WTC11 (cell line): Measurements from ENCODE around the gene TAPT1. TPM values are rescaled to one million over a fixed set of nuclear protein-coding genes. Genes with fewer than 3 reads are reported as not detected.

Experiments
- ATAC-seq: fragments of 200-7000 bp; cut with Tn5 transposase; 2 replicates; pipeline ENCODE4 v1.10.0; 2021; ENCODE audit warnings: mild to moderate bottlenecking, moderate library complexity
- CTCF ChIA-PET: fragments of 300-600 bp; sonication (Branson Sonifier 250); formaldehyde crosslinking; loops from one replicate; lab custom pipeline; 2021; ENCODE audit warnings: antibody characterized with exemption; lab: Charles Lee
- POLR2A ChIA-PET: fragments of 350-600 bp; sonication (Branson Sonifier 250); formaldehyde crosslinking; loops from one replicate; lab custom pipeline; 2021; ENCODE audit warnings: antibody characterized with exemption; lab: Charles Lee
- DNase-seq: peaks from one replicate; pipeline ENCODE4 v3.0.0; 2021; ENCODE audit warnings: low spot score
- H3K27ac Mint-ChIP-seq: 2 replicates; pipeline ENCODE4 v1.8.0; 2021; ENCODE audit warnings: mixed read lengths
- H3K27me3 Mint-ChIP-seq: 2 replicates; pipeline ENCODE4 v1.8.0; 2021; ENCODE audit warnings: low read depth, mild to moderate bottlenecking, moderate library complexity, mixed read lengths
- H3K36me3 Mint-ChIP-seq: 2 replicates; pipeline ENCODE4 v1.8.0; 2021; ENCODE audit warnings: mixed read lengths
- H3K4me1 Mint-ChIP-seq: 2 replicates; pipeline ENCODE4 v1.8.0; 2022; ENCODE audit warnings: mixed read lengths
- H3K4me3 Mint-ChIP-seq: 2 replicates; pipeline ENCODE4 v1.8.0; 2021; ENCODE audit warnings: mild to moderate bottlenecking, moderate library complexity, mixed read lengths
- H3K9me3 Mint-ChIP-seq: 2 replicates; pipeline ENCODE4 v1.8.0; 2021; ENCODE audit warnings: mixed read lengths
- CDX4 ChIP-seq: fragments of 250-450 bp; sonication (Bioruptor Pico); IDR thresholded peaks from 2 replicates; pipeline ENCODE4 v1.9.0; 2021; ENCODE audit warnings: moderate library complexity, mild to moderate bottlenecking, inconsistent platforms, borderline replicate concordance
- CREB1 ChIP-seq: sonication (generic); formaldehyde crosslinking; IDR thresholded peaks from 2 replicates; pipeline ENCODE4 v1.8.0; 2023; ENCODE audit warnings: mild to moderate bottlenecking, missing genetic modification reagents
- CREM ChIP-seq: sonication (generic); formaldehyde crosslinking; IDR thresholded peaks from 2 replicates; pipeline ENCODE4 v1.8.1; 2022; ENCODE audit warnings: mild to moderate bottlenecking, missing genetic modification reagents, moderate library complexity
- ELF4 ChIP-seq: sonication (generic); formaldehyde crosslinking; IDR thresholded peaks from 2 replicates; pipeline ENCODE4 v1.8.1; 2022; ENCODE audit warnings: low read depth, mild to moderate bottlenecking, moderate library complexity, missing genetic modification reagents
- ESRRA ChIP-seq: sonication (generic); formaldehyde crosslinking; IDR thresholded peaks from 2 replicates; pipeline ENCODE4 v1.8.1; 2022; ENCODE audit warnings: mild to moderate bottlenecking, missing genetic modification reagents, borderline replicate concordance
- JUN ChIP-seq: sonication (generic); formaldehyde crosslinking; IDR thresholded peaks from 2 replicates; pipeline ENCODE4 v1.8.0; 2023; ENCODE audit warnings: mild to moderate bottlenecking, missing genetic modification reagents
- MLX ChIP-seq: sonication (generic); formaldehyde crosslinking; IDR thresholded peaks from 2 replicates; pipeline ENCODE4 v1.8.1; 2023; ENCODE audit warnings: mild to moderate bottlenecking, missing genetic modification reagents, moderate library complexity
- NFE2L1 ChIP-seq: sonication (generic); formaldehyde crosslinking; IDR thresholded peaks from 2 replicates; pipeline ENCODE4 v1.8.1; 2023; ENCODE audit warnings: missing genetic modification reagents
- NR2C2 ChIP-seq: sonication (generic); formaldehyde crosslinking; IDR thresholded peaks from 2 replicates; pipeline ENCODE4 v1.8.0; 2022; ENCODE audit warnings: mild to moderate bottlenecking, missing genetic modification reagents
- PREB ChIP-seq: sonication (generic); formaldehyde crosslinking; IDR thresholded peaks from 2 replicates; pipeline ENCODE4 v1.8.1; 2022; ENCODE audit warnings: mild to moderate bottlenecking, missing genetic modification reagents, moderate library complexity, borderline replicate concordance
- RORB ChIP-seq: fragments of 250-450 bp; sonication (Bioruptor Pico); IDR thresholded peaks from 2 replicates; pipeline ENCODE4 v1.9.0; 2021; ENCODE audit warnings: mild to moderate bottlenecking
- SMAD3 ChIP-seq: sonication (generic); formaldehyde crosslinking; IDR thresholded peaks from 2 replicates; pipeline ENCODE4 v1.8.0; 2022; ENCODE audit warnings: missing genetic modification reagents, mild to moderate bottlenecking, borderline replicate concordance
- SOX15 ChIP-seq: fragments of 250-450 bp; sonication (Bioruptor Pico); IDR thresholded peaks from 2 replicates; pipeline ENCODE4 v1.9.0; 2021; ENCODE audit warnings: mild to moderate bottlenecking
- USF1 ChIP-seq: sonication (generic); formaldehyde crosslinking; IDR thresholded peaks from 2 replicates; pipeline ENCODE4 v1.8.0; 2022; ENCODE audit warnings: mild to moderate bottlenecking, missing genetic modification reagents
- ZMAT4 ChIP-seq: fragments of 250-450 bp; sonication (Bioruptor Pico); IDR thresholded peaks from 2 replicates; pipeline ENCODE4 v1.9.0; 2021; ENCODE audit warnings: mild to moderate bottlenecking
- ZNF263 ChIP-seq: sonication (generic); formaldehyde crosslinking; IDR thresholded peaks from 2 replicates; pipeline ENCODE4 v1.8.1; 2022; ENCODE audit warnings: low read depth, mild to moderate bottlenecking, moderate library complexity, missing genetic modification reagents
- ZNF317 ChIP-seq: sonication (generic); formaldehyde crosslinking; IDR thresholded peaks from 2 replicates; pipeline ENCODE4 v1.8.1; 2023; ENCODE audit warnings: low read depth, mild to moderate bottlenecking, moderate library complexity, missing genetic modification reagents, borderline replicate concordance
- ZNF423 ChIP-seq: fragments of 250-450 bp; sonication (Bioruptor Pico); IDR thresholded peaks from 2 replicates; pipeline ENCODE4 v2.1.2; 2022; ENCODE audit warnings: mild to moderate bottlenecking, moderate library complexity
- ZNF671 ChIP-seq: fragments of 250-450 bp; sonication (Bioruptor Pico); IDR thresholded peaks from 2 replicates; pipeline ENCODE4 v1.8.0; 2021; ENCODE audit warnings: mild to moderate bottlenecking
- ZSCAN18 ChIP-seq: fragments of 250-450 bp; sonication (Bioruptor Pico); IDR thresholded peaks from 2 replicates; pipeline ENCODE4 v2.1.2; 2022; ENCODE audit warnings: mild to moderate bottlenecking, moderate library complexity
- total RNA-seq: library from RNA; stranded (reverse); gene quantifications from 3 replicates; pipeline ENCODE4 v1.2.3, GENCODE V29; 2021
- TF ChIP-seq, protein P1 (sequence below): sonication (generic); formaldehyde crosslinking; IDR thresholded peaks from 2 replicates; pipeline ENCODE4 v1.8.0; 2023; ENCODE audit warnings: missing genetic modification reagents
- TF ChIP-seq, protein P2 (sequence below): sonication (generic); formaldehyde crosslinking; IDR thresholded peaks from 2 replicates; pipeline ENCODE4 v1.8.1; 2022; ENCODE audit warnings: missing genetic modification reagents, borderline replicate concordance
- TF ChIP-seq, protein P3 (sequence below): sonication (generic); formaldehyde crosslinking; IDR thresholded peaks from 2 replicates; pipeline ENCODE4 v1.8.1; 2022; ENCODE audit warnings: mild to moderate bottlenecking, moderate library complexity, missing genetic modification reagents

TAPT1 gene
- total RNA-seq, 1 experiment from 2014 or later: 12.4 TPM

DNA sequence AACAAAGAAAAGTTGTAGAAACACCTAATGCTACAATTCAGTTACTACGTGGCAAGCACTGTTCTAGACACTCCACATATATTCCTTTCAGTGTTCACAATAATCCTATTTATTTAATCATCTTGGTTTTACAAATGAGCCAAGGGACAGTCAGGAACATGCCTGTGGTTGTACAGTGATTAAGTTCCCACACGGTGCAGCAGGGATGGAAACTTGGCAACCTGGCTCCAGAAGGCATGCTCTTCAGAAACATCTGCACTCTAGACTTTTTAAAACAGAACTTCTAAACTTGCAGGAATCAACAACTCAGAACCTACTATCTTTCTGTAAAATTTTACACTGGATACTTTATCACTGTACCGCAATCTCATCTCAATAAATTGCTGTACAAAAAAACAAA is 32.1 kb downstream of the TAPT1 start:
- peaks cover 31% of the 10 kb centered on the region for H3K4me1 Mint-ChIP-seq
- no peaks in the 10 kb centered on the region for H3K36me3 Mint-ChIP-seq
- TF ChIP-seq CREM (CRISPR knock-in tag) (no peak), RORB (CRISPR knock-in tag) (no peak), USF1 (no peak), NR2C2 (no peak), NFE2L1 (CRISPR knock-in tag) (no peak), ZNF263 (CRISPR knock-in tag) (no peak), SMAD3 (CRISPR knock-in tag) (no peak), ZNF671 (no peak), CDX4 (CRISPR knock-in tag) (no peak), MLX (CRISPR knock-in tag) (no peak), SOX15 (CRISPR knock-in tag) (no peak), ZSCAN18 (CRISPR knock-in tag) (no peak), PREB (CRISPR knock-in tag) (no peak), ESRRA (CRISPR knock-in tag) (no peak), ELF4 (CRISPR knock-in tag) (no peak)
- TF ChIP-seq, protein P1, sequence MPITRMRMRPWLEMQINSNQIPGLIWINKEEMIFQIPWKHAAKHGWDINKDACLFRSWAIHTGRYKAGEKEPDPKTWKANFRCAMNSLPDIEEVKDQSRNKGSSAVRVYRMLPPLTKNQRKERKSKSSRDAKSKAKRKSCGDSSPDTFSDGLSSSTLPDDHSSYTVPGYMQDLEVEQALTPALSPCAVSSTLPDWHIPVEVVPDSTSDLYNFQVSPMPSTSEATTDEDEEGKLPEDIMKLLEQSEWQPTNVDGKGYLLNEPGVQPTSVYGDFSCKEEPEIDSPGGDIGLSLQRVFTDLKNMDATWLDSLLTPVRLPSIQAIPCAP (CRISPR knock-in tag): no peak
- no peak overlapping the region for H3K27ac Mint-ChIP-seq
- no peaks in the 10 kb centered on the region for H3K9me3 Mint-ChIP-seq
- DNase-seq: no peak
- H3K27me3 Mint-ChIP-seq: no peaks in the 10 kb centered on the region
- no peak overlapping the region for H3K4me3 Mint-ChIP-seq
- ChIA-PET CTCF (interaction anchor here (0.8 to 1.1 kb wide), 2 partner anchors 12 to 389 kb away, joined by 3 to 4 read pairs; no protein-coding TSS in a partner anchor), POLR2A (no interaction called here)
- no peak for ATAC-seq

DNA sequence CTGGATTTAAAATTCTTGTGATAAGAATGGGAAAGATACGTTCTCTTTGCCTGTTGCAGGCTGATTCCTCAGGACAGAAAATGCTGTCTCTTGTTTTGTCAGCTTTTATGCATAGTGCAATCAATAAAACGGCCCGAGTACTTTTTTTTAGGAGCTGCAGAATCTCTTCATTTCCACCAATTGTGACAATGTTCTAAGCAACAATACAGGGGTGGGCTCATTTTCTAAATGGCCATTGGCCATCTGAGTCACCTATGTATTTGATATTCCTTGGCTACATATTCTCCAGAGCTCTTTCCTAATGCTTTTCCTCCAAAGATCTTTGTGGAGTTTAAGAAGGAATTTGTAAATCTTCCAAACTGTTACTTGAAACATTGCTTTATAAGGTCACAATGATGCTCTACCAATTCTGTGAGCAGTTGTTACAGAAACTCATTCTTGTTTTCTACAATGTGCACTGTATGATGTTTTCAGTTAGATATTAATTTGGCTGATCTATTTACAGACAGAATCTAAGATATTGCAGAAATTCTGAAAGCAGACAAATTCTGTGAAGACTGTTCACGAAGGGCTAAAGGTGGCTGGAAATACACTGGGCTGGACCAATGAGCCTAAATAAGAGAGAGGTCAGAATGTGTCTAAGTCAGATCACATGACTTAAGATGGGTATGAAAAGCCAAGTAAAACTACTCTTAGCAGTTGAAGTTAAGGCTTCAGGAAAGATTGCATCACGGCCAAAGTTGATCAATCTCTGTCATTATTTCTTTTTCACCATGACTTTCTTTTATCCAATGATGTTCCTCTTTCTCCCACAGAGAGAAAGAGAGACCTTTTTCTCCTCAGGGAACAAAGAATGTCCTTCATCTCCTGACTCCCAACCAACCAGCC is 33.4 kb downstream of the TAPT1 start:
- H3K9me3 Mint-ChIP-seq: no peaks in the 10 kb centered on the region
- ChIA-PET POLR2A (no interaction called here), CTCF (interaction anchor here (0.8 to 1.1 kb wide), 3 partner anchors 13 to 387 kb away, joined by 3 to 6 read pairs (median 4); no protein-coding TSS in a partner anchor)
- H3K4me3 Mint-ChIP-seq: no peak overlapping the region
- DNase-seq (no peak), ATAC-seq (no peak)
- H3K4me1 Mint-ChIP-seq: peaks cover 24% of the 10 kb centered on the region
- H3K36me3 Mint-ChIP-seq: no peaks in the 10 kb centered on the region
- H3K27ac Mint-ChIP-seq: no peak overlapping the region
- H3K27me3 Mint-ChIP-seq: no peaks in the 10 kb centered on the region
- no peak for TF ChIP-seq ZNF423 (CRISPR knock-in tag)
- TF ChIP-seq JUN (CRISPR knock-in tag): no peak
- TF ChIP-seq ZMAT4 (CRISPR knock-in tag): no peak
- TF ChIP-seq, protein P2, sequence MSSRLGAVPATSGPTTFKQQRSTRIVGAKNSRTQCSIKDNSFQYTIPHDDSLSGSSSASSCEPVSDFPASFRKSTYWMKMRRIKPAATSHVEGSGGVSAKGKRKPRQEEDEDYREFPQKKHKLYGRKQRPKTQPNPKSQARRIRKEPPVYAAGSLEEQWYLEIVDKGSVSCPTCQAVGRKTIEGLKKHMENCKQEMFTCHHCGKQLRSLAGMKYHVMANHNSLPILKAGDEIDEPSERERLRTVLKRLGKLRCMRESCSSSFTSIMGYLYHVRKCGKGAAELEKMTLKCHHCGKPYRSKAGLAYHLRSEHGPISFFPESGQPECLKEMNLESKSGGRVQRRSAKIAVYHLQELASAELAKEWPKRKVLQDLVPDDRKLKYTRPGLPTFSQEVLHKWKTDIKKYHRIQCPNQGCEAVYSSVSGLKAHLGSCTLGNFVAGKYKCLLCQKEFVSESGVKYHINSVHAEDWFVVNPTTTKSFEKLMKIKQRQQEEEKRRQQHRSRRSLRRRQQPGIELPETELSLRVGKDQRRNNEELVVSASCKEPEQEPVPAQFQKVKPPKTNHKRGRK (CRISPR knock-in tag): no peak
- TF ChIP-seq CREB1: no peak
- TF ChIP-seq ZNF317 (CRISPR knock-in tag): no peak
- TF ChIP-seq, protein P3, sequence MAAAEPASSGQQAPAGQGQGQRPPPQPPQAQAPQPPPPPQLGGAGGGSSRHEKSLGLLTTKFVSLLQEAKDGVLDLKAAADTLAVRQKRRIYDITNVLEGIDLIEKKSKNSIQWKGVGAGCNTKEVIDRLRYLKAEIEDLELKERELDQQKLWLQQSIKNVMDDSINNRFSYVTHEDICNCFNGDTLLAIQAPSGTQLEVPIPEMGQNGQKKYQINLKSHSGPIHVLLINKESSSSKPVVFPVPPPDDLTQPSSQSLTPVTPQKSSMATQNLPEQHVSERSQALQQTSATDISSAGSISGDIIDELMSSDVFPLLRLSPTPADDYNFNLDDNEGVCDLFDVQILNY (CRISPR knock-in tag): no peak
